Measurements from ENCODE around the gene ZBTB24.
A peak's percentile ranks its signal among the peaks of the same experiment; 100 is the strongest.
"Not testable (repeated sequence)": the region's sequence is repeated elsewhere in the genome, so short reads cannot be mapped to it uniquely, and the experiment has no call there.

ZBTB24 gene
- total RNA-seq, result 41.3 to 96.6 reads per million in 2 donors

DNA sequence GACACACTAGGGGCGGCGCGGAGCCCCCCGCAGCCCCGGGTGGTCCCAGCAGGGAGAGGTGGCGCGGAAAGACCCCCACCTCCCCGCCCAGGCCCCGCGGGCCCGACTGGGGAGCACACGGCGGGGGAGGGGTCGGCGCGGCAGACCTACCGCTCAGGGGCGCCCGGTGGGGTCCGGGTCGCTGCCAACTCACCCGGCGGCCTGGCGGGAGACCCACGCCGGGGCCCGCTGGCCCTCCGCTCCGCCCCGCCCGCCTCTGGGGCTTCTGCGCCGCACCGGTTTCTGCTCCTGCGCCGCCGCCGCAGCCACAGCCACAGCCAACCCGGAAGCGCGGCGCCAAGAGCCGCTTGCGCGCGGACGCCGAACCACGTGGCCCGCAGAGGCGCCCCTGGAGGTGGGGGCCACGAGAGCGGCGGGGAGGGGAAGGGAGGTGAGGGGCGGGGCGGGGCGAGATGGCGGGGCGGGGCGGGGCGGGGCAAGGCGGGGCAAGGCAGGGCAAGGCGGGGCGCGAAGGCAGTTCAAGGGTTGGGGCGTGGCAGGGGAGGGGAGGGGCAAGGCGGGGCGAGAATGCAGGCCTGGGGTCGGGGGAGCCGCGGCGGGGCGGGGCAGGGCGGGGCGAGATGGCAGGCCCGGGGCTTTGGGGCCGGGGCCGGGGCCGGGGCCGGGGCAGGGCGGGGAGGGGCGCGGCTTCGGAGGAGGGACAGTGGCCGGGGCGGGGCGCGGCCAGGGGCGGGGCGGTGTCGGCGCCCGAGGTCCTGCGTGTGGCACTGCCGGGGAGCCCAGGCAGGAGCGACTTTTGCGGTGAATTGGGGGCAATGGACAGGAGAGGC, at the start of gene ZBTB24:
TSS of gene ZBTB24 (minus strand) at position 315 of the 830 bp plus-strand sequence. CDS start 1,193 bp downstream, outside the sequence.
- peak; percentile 87 for DNase-seq

DNA sequence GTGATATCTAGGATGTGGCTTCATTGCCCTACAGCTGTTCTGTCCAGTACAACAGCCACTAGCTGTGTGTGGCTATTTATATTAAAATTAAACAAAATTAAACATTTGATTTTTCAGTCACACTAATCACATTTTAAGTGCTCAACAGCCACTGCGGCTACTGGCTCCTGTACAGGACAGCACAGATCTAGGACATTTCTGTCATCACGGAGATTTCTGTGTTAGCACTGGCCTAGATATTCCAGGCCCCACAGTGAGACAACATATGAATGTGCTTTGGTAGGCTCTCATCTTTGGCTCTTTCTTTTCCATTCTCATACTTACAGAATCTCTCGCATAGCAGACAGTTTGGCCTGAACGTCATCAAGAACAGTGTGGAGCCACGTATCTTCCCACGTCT, 48.4 kb upstream of the ZBTB24 start:
- DNase-seq, result no peak

DNA sequence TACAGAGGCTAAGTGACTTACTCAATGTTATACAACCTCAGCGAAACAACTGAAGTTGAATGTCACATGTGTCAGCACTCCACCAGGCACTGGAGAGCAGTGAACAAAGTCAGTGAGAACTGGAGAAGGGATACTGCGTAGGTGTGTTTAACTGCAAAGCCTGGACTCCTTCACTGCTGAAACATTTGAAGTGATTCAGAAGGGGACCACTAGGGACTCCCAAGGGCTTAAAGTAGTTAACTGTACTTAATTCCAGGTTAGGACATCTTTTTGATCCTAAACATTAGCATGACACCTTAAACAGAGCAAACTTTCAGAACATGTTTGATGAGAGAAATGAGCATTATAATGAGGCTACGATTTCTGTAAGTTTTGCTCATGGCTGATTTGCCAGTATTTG, 45.0 kb upstream of the ZBTB24 start:
- DNase-seq, result no peak

DNA sequence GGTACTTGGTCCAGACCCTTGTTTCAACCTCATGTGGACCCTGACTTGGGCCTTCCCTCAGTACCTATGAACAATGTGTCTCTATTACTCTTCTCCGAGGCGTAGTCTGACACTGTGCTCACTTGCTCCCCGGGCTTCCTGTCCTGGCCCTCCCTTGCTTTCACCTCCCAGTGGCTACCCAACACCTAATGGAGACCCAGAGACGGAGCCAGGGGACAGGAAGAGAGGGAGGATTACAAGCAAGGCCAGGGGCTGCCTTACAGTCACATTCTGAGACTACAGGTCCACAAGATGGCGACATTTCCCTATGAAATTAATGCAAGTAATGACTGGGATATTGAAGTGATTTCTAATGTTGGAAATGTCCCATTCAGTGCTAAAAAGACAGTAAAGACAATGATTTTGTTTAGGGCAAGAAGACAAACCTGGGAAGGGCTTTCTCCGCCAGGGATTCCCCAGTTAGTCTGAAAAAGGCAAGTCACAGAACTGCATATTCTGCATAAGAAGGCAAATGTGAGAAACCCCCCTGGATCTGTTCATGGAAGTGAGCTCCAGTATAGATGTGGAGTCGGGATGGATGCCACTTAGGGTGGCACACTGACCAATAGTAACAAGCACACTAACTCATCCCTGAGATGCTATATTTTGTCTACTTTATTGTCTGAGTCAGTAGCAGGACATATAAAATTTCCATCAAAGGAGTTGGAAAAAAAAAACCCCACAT, 44.0 kb upstream of the ZBTB24 start:
- peak; percentile 12 for DNase-seq

DNA sequence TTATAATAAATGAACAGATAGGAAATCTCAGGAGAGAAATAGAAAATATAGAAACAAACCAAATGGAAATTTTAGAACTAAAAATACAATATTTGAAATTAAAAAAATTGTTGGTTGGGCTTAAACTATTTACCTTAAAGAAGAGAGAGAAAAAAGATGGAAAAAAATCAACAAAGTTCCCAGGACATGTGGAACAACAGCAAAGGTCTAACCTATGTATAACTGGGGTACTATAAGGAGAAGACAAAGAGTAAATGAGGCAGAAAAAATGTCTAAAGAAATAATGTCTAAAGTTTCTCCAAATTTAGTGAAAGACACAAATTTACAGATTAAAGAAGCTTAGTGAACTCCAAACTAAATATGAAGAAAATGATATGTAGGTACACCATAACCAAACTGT, 41.1 kb upstream of the ZBTB24 start:
- no peak for DNase-seq

DNA sequence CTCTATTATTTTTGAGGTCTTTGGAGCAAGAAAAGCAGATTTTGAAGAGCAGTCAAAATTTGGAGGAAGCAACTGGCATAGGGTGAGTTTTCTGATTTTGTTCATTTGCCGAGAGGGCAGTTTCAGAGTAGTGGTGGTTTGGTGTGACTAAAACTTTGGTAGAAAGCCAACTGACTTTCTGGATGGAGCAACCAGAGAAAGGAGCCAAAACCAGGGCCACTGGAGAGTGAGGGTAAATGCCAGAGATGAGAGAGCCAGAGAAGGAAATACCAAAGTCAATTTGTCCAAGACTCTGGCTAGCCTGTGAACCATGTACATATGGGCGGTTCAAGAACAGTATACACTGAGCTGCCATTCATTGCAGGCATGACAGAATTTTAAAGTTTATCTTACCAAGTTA, 40.5 kb upstream of the ZBTB24 start:
- no peak for DNase-seq

DNA sequence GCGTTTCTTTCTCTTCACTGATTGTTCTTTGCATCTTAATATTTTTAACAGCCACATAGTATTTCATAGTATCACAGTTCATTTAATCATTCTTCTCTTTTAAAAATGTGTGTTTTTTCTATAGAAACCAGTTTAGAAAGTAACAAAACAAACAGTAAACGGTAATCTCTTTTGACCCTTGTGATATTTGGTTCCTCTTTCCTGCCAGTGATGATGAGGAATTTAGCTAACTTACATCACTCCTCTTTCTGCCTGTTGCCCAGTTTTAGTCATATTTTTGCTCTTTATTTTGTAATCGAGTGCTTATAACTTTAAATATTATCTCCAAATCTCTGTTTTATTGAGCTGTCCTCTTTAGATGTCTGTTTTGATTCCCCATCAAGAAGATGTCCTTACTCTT, 38.1 kb upstream of the ZBTB24 start:
- DNase-seq, result no peak

DNA sequence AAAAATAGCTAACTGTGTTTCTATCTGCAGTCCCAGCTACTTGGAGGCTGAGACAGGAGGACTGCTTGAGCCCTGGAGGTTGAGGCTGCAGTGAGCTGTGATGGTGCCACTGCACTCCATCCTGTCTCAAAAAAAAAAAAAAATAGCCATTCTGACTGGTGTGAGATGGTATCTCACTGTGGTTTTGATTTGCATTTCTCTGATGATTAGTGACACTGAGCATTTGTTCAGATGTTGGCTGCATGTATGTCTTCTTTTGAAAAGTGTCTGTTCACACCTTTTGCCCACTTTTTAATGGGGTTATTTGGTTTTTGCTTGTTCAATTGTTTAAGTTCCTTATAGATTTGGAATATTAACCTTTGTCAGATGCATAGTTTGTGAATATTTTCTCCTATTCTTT, 36.6 kb upstream of the ZBTB24 start:
- not testable (repeated sequence) for DNase-seq

DNA sequence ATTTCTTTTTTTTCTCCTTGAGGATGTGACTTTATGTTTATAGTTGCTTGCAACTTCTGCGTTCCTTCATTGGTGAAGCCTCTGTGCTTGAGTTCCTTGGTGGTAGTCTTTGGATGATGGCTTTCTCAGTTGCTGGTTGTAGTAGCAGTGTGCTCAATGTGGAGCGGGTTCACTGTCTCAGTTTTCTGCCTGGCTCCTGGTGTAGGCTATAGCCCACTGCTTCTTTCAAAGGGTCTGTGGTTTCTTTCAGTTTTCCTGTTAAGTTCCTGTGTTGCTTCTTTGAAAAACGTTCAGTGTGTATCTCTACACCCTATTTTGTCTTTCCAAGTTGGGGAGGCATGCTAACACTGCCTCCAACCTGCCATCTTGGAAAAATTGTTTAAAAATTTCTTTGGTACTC, 33.9 kb upstream of the ZBTB24 start:
- DNase-seq, result no peak

DNA sequence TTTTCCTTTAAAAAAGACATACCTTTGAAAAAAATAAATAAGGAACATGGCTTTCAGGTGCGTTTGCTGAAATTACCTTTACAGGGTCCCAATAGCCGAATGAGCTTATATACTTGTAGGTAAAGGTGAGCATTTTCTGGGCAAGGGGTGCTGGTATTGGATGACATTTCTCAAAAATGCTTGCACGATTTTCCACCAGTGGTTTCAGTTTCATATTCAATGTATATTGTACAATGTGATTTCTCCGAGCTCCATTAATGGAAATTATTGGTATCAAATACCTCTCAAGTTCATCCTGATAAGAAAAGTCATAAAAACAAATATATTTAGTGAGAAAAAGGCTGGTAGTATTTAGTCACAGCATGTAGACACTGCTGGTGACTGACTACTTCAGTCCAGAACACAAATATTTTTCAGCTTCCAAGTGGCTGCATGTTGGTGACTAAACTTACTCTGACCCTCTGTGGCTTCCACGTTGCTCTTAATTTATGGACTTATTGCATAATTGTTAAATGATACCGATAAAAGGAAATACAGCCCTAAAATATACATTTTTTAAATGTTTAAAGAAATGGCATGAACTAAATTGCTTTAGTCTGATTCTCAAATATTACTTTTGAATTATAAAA, 32.9 kb upstream of the ZBTB24 start:
- DNase-seq, result no peak

DNA sequence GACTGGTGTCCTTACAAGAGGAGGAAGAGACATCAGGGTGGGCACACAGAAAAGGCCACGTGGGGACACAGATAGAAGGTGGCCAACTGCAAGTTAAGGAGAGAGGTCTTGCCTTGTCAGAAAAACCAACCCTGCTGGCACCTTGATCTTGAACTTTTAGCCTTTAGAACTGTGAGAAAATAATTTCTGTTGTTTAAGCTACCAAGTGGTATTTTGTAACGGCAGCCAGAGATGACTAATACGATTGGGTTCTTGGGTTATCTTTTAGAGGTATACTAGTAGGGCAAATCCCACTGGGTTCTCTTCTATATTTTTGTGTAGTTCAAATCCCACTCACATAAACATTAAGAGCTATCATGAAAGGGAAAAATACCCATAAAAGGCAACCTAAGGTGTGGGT, 31.9 kb upstream of the ZBTB24 start:
- no peak for DNase-seq

DNA sequence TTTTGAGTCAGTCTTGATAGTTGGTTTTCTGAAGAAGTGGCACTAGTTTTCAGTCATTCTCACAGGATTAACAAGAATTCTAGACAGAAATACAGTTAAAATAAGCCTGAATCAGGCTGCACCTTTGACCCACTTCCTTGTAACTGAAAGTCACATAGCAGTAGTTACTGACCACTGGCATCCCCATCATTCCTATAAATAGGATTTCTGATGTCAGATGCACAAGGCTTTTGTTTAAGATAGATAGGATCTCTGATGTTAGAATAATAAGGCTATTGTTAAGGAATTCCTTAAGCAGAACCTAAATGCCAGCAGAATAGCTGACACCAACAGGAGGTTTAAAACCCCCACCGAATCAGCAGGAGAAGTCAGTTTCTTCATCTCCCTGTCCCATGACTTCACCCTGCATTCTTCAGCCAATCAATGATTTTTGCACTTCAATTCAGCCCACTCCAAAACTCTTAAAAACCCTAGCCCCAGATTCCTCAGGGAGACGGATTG, 30.6 kb upstream of the ZBTB24 start:
- no peak for DNase-seq

DNA sequence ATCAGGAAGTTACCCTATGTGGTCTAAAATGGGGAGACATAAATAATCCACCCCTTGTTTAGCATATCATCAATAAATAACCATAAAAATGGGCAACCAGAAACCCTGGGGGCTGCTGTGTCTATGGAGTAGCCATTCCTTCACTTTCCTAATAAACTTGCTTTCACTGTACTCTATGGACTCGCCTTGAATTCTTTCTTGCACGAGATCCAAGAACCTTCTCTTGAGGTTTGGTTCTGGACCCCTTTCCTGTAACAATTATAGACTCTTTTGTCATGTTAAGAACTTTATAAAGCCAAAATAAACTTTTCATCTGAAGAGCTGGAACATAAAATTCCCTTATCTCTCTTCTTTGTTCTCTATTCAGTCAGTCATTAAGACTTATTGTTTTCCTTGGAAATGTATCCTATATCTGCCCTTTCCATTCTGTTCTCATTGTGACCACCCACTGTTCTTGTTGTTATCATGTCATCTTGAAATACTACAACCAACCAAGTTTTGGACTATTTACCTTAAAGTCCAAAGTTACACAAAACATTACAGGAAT, 29.3 kb upstream of the ZBTB24 start:
- DNase-seq, result no peak

DNA sequence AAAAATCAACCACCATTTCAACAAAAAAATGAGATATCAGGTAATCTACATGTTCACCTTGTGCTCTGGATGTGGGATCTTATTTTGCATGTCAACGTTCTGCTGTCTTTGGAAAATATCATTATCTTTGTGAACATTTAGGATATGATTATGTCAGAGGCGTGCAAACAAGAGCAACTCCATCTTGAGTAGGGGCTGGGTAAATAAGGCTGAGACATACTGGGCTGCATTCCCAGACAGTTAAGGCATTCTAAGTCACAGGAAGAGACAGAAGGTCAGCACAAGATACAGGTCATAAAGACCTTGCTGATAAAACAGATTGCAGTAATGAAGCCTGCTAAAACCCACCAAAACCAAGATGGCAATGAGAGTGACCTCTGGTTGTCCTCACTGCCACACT, 28.8 kb upstream of the ZBTB24 start:
- DNase-seq, result no peak

DNA sequence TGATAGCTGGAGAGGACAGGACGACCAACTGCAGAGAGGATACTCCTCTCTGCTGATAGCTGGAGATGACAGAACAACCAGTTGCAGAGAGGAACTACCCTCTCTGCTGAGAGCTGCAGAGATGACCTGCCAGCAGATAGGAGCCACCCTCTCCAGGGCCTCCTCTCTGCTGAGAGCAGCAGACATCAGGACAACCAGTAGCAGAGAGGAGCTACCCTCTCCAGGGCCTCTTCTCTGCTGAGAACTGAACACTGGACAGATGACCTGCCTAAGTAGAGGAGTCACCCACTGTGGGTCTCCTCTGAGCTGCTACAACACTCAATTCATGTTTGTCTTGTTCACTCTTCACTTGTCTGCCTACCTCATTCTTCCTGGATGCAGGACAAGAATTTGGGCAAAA, 27.3 kb upstream of the ZBTB24 start:
- DNase-seq, result no peak

DNA sequence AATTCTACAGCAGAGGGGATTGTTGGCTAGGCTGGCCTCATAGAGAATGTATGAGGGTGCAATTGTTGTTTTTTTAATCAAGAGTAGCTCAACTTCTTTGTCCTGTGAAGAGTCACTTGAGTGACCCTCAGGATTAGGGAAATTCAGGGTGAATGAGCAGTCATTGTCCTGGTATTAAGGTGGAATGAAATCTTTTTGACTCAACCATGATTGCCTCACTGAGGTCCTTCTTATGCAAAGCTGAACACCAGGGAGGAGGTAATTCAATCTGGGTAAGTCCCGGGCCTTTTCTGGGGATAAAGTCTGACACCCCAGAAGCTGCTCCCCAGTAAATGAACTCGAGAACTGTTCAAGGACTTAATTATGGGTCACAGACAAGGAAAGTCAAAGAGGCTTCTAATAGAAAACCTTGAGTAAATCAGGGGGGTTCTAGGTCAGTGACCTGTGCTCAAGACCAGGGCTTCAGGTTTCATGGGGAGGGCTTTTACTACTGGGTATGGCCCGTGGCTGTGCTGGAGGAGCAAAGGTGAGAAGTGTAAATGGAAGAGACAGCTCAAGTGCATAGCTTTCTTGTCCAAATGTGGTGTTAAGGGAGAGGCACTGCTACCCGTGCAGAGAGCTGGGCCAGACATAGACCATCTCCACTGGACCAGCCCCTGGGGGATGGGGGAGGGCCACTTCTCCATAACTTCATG, 25.3 kb upstream of the ZBTB24 start:
- DNase-seq, result no peak

DNA sequence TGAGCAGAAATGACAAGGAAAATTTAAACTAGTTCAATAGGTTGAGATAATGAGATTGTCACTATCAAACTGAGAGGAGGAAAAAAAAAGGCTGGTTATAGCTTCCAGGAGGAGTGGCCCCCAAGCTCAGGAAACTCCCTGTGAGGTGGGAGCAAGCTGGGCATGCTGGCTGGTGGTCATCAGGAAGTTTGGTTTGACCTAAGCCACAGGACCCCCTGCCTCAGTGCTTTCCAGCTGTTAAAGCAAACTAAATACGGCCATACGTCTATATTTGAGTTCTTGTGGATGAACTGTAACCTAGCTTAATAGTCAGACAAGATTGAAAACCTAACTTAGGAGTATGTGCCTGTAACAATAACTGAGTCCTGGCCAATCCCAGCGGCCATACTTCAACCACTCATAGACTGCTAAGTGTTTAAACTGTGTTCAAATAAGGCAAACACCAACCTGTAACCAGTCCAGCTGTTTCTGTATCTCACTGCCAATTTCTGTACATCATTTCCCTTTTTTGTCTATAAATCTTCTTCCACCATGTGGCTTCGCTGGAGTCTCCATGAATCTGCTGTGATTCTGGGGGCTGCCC, 24.6 kb upstream of the ZBTB24 start:
- no peak for DNase-seq

DNA sequence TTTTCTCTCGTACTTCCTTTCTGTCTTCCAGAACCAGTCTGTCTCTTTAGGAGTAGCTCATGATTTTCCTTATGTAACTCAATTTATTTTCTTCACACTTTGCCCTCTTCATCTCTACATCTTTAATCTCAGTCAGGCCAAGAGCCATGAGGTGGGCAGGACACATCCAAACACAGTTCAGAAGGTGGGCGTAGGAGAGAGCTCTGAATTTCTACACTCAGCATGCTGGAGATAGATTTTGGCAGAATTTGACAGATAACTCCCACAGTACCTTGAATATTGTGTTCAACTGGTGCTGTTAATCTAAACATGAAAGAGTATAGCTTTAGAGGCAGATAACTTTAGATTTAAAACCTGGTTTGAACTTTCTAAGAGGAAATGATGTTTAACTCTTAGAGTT, 23.8 kb upstream of the ZBTB24 start:
- DNase-seq, result no peak

DNA sequence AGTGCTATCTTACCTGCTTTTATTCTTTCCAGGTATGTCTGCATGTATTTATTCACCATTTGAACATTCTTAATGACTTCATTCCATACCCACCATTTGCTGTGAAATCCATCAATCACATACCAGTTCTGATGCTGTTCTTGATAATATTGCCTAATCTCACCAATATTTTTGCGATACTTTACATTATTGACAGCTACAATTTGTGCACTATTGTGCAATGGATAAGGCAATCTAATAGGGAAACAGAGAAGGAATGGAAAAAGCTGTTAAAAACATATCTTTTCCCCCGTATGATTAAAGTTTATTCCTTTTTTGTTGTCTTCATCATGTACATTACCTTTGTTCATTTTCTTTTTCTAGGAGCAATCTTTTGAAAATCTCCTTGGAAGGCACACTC, 23.3 kb upstream of the ZBTB24 start:
- no peak for DNase-seq

DNA sequence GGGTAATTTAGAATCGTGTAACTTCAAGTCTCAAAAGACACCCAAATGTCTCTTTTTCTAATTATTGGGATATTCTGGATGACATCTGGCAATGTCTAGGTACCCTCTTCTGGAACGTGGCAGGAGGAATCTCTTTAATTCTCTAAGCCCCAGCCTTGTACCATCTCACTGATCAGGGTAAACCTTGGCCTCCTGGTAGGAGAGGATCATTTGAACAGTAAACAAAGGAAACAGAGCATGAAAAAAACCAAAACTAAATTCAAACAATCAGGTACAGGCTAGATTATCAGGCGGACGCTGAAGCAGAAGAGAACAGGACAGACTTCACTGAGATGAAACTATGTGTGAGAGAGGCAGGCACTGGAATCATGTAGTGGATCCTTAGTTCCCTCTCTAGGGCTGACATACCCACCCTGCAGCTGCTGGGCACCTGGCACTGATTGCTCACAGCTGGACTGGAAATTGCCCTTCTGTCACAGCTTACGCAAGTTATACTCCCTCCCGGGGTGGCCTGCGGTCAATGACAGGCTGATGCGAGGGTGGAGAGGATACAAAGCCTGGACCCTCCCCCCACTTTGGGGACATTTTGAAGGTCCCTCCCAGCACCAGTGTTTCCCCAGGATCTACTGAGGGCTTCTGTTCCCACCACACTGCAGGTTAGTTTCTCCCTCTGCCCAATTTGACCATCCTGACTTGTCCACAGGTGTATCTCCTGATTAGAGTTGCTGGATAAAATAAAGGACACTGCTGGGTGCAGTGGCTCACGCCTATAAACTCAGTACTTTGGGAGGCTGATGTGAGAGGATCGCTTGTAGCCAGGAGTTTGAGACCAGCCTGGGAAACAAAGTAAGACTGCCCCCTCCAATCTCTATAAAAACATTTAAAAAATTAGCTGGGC, 20.6 kb upstream of the ZBTB24 start:
- no peak for DNase-seq

DNA sequence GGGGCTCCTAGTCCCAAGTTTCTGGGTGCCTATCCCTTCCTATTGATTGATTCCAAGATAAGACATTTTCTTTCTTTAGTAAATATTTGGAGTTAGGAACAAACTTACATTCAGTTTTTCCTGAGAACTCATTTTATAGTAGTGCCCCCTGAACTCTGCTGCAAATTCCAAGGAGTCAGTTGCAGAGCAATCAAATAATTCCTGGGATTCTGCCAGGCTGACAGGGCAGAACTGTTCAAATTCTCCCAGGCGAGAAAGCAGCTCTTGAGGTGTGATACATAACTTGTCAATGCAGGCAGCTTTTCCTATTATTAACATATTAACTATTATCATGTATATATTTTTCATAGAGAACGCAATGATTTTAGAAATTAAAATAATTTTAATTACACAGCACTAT, 15.9 kb upstream of the ZBTB24 start:
- DNase-seq, result no peak
